ENCODE results near the gene DGKB. TPM values are rescaled to one million over a fixed set of nuclear protein-coding genes. Genes with fewer than 3 reads are reported as not detected.

Gene DGKB
- total and polyA plus RNA-seq, 2 of the 8 experiments (the other 6 are each of a cell fraction or from before 2014, with no cell fraction given), result 1.9 to 2.6 TPM

- TF ChIP-seq SP4 (IDR thresholded peaks at IDR 0.05; ENCODE audit: low read length), result no peak
- TF ChIP-seq ATF2 (IDR thresholded peaks at IDR 0.05; ENCODE audit: low read length), result no peak
- TF ChIP-seq NRF1 (IDR thresholded peaks at IDR 0.05; ENCODE audit: low read depth, low read length), result no peak
- no peak for TF ChIP-seq EP300 (IDR thresholded peaks at IDR 0.05; ENCODE audit: borderline replicate concordance in 1 of 2, low read depth in 2 of 2, low read length in 2 of 2)
These were observed 627.2 kb downstream of the DGKB start (continued) for GRCh38 chr7:14275356-14275755.

All from H1 (cell line).